ENCODE data around the gene CCT5.

Gene CCT5

DNA sequence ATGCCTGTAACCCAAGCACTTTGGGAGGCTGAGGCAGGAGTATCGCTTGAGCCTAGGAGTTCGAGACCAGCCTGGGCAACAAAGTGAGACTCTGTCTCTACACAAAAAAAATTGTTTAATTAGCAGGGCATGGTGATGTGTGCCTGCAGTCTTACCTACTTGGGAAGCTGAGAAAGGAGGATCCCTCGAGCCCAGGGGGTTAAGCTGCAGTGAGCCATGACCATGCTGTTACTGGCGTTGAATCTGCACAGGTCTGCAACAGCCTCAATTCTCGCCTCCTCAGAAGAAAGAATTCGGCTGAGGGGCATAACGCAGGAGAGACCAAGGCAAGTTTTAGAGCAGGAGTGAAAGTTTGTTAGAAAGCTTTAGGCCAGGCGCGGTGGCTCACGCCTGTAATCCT is 18.0 kb downstream of the CCT5 start:
- TF ChIP-seq, protein P1, sequence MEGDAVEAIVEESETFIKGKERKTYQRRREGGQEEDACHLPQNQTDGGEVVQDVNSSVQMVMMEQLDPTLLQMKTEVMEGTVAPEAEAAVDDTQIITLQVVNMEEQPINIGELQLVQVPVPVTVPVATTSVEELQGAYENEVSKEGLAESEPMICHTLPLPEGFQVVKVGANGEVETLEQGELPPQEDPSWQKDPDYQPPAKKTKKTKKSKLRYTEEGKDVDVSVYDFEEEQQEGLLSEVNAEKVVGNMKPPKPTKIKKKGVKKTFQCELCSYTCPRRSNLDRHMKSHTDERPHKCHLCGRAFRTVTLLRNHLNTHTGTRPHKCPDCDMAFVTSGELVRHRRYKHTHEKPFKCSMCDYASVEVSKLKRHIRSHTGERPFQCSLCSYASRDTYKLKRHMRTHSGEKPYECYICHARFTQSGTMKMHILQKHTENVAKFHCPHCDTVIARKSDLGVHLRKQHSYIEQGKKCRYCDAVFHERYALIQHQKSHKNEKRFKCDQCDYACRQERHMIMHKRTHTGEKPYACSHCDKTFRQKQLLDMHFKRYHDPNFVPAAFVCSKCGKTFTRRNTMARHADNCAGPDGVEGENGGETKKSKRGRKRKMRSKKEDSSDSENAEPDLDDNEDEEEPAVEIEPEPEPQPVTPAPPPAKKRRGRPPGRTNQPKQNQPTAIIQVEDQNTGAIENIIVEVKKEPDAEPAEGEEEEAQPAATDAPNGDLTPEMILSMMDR (IDR thresholded peaks at IDR 0.05), result no peak

DNA sequence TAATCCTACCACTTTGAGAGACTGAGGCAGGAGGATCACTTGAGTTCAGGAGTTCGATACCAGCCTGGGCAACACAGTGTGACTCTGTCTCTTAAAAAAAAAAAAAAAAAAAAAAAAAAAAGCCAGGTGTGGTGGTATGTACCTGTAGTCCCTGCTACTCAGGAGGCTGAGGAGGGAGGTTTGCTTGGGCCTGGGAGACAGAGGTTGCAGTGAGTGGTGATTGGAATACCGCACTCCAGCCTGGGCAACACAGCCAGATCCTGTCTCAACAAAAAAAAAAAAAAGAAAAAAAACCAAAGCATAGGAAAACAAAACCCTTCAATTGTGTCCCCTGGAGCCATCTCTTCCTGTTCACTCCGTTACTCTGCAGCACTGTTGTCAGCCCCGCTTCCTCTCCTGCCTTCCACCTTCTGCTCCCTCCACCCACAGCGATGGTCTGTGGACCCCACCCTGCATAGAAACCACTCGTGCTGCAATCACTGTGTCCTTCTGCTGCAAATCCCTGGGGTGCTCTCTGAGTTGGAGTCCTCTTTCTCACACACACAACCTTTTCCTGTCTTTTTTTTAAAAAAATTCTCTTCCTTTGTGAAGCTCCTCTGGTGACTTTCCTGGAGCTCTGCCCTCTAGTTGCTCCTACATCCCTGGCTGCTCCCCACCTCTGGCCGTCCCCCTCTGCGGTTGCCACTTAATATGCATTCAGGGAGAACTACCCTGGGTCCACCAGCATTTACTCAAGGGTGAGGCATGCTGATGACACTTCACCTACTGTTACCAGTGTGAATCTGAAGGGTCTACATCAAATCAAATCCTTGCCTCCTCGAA is 22.2 kb downstream of the CCT5 start:
- TF ChIP-seq, protein P1 (IDR thresholded peaks at IDR 0.05), result no peak

DNA sequence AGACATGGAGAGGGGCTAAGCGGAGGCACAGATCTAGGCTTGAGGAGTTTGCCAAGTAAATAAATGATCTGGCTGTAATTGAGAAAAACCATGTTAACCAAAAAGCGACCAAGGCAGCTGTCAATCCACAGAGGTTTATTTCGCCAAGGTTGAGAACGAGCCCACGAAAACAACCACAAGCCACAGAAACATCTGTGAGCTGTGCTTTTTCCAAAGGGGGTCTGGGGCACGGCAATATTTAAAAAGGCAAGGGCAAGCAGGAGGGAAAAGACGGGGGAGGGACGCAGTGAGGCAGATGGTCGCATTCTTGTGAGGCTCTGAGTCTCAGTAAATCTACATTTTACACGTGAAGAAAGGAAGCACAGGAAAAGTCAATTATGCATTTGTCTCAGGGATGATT is 25.4 kb downstream of the CCT5 start:
- TF ChIP-seq, protein P1 (IDR thresholded peaks at IDR 0.05), result no peak

DNA sequence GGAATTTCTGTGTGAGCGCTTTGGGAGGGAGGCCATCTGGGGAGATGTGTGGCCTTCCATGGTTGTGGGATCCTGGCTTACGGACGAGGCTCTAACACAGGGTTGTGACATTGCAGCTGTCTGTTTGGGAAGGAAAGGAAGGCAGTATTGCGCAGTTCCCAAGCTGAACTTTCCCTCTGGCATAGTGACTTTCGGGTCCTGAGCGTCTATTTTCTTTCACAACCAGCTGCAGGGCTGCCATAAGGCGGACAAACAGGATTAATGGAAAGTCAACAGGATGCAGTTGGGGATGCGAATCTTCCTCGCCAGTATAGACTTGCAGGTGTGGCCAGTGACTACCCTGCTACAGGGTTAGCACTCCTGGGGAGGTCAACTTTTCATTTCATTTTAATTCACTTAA is 25.9 kb downstream of the CCT5 start:
- TF ChIP-seq, protein P1 (IDR thresholded peaks at IDR 0.05), result no peak

DNA sequence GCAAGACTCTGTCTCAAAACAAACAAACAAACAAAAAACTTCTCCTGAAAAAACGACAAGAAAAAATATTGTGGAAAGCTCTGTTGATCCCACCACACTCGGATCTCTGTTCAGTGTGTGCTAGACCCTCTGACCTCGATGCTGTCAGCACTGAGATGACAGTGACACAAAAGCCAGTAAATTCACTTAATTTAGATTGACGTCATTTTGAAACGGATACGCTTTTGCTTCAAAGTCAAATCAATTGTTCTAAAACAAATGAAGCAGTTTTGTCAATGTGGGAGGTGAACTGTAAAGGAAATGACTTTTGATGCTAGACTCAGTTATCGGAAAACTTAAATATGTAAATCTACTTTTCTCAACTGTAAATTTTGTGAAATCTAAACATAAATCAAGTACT is 26.6 kb downstream of the CCT5 start:
- TF ChIP-seq, protein P1 (IDR thresholded peaks at IDR 0.05), result no peak

DNA sequence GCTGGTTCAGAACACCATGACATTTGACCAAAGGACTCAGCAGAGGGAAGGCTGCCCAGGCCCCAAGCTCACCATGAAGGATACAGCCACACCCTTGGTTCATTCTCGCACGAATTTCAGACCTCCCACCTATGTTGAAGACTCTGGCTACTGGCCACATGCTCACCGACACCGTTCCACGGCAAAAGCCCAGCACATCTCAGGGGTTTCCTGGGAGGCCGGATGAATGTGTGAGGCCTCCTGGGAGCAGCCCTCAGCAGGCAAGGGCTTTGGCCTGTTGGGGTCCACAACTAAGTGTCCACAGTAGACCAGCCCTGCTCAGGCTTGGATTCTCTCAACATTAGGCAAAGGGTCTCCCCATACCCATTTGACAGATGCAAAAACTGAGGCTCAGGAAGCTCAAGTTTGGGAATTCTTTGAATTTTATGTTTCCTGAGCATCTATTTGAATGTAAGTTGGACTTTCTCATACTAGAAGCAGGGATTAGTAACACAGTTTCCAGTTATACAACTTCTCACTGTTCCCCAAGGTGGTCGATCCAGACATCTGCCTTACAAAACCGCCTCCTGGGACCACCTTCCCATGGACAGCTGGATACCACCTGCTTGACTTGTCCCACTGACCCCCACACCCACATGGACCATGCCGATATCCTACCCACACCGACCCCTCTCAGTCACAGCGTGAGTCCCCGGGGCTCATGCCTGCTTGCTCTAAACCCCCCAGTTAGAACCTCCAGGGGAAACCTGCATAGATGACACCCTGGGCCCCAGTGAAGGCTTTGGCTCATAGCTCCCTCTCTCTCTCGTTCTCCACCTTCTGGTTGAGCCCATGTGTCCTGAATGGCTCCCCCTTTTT is 27.9 kb downstream of the CCT5 start:
- TF ChIP-seq, protein P1 (IDR thresholded peaks at IDR 0.05), result no peak

DNA sequence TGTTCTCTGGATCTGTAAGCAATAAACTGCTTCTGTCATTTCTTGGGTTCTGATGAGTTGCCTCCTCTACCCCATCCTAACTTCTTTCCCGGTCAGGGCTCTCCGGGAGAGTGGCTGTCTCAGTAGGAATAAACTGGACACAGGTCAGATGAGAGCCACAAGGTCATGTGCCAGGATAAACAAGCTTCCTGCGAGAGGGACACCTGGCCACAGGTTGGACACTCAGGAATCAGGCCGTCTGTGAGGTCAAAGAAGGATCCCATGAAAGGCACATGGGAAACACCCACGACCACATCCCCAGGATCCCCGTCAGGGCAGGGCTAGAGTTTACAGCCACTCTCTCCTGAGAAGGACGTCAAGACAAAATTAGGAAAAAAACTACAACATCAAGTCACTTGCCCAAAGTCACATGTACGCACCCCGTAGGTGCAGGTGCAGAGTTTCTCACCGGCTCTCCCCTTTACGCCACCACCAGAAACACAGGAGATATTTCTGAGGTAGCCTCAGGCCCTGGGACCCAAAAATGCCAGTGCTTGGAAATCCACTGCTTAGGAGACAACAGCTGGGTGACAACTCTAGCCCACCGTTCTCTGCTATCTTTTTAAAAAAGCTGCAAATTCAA is 28.7 kb downstream of the CCT5 start:
- TF ChIP-seq, protein P1 (IDR thresholded peaks at IDR 0.05), result no peak
